Measurements from ENCODE around the gene P2RX6. TPM values are rescaled to one million over a fixed set of nuclear protein-coding genes. Genes with fewer than 3 reads are reported as not detected.

P2RX6 gene
- 0.71 and 2.8 TPM in 2 replicates for total RNA-seq (ENCODE audit: low replicate concordance)
- long read RNA-seq, result 0 reads

DNA sequence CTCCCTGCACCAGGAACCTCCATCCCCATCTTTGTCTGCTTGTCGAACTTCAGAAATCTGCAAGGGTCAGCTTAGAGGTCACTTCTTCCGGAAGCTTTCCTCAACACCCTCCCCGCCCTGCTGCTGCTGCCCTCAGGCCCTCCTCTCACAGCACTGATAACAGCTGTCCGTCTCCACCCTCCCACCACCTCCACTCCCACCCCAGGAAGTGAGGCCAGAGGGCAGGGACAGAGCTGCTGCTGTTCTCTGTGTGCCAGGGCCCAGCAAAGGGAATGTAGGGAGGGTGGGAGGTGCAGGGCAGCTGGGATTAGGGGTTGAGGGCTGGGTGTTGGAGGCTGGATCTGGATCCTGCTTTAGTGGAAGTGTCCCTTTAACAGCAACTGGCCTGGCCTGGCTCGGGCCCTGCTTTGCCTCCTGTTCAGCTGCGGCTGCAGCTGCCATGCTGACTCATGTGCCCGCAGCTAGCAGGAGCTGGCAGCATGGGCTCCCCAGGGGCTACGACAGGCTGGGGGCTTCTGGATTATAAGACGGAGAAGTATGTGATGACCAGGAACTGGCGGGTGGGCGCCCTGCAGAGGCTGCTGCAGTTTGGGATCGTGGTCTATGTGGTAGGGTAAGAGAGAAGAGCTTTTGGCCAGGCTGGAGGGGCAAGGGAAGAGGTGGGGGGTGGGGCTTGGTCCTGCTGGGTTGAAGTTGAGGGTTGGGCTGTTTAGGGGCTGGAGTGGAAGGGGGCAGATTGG lies at the start of gene P2RX6:
Gene P2RX6, plus strand, starts transcription at position 440 of the 740 bp plus-strand sequence. Its CDS starts 10 bp downstream, at position 450.
- DNase-seq (ENCODE audit: extremely low spot score, unreplicated experiment), result peak; percentile 74
- TF ChIP-seq, protein P1, sequence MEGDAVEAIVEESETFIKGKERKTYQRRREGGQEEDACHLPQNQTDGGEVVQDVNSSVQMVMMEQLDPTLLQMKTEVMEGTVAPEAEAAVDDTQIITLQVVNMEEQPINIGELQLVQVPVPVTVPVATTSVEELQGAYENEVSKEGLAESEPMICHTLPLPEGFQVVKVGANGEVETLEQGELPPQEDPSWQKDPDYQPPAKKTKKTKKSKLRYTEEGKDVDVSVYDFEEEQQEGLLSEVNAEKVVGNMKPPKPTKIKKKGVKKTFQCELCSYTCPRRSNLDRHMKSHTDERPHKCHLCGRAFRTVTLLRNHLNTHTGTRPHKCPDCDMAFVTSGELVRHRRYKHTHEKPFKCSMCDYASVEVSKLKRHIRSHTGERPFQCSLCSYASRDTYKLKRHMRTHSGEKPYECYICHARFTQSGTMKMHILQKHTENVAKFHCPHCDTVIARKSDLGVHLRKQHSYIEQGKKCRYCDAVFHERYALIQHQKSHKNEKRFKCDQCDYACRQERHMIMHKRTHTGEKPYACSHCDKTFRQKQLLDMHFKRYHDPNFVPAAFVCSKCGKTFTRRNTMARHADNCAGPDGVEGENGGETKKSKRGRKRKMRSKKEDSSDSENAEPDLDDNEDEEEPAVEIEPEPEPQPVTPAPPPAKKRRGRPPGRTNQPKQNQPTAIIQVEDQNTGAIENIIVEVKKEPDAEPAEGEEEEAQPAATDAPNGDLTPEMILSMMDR (conservative IDR thresholded peaks at IDR 0.05), result no peak
- H3K4me1 Mint-ChIP-seq (ENCODE audit: unreplicated experiment), result peaks cover 22% of the 10 kb centered on the region
- H3K27me3 Mint-ChIP-seq, result no peaks in the 10 kb centered on the region
- H3K9me3 Mint-ChIP-seq, result no peaks in the 10 kb centered on the region
- peak within 1 kb of the TSS; percentile 80 for H3K27ac Mint-ChIP-seq
- H3K36me3 Mint-ChIP-seq, result no peaks in the 10 kb centered on the region
- peak within 1 kb of the TSS; percentile 91 for H3K4me3 Mint-ChIP-seq

DNA sequence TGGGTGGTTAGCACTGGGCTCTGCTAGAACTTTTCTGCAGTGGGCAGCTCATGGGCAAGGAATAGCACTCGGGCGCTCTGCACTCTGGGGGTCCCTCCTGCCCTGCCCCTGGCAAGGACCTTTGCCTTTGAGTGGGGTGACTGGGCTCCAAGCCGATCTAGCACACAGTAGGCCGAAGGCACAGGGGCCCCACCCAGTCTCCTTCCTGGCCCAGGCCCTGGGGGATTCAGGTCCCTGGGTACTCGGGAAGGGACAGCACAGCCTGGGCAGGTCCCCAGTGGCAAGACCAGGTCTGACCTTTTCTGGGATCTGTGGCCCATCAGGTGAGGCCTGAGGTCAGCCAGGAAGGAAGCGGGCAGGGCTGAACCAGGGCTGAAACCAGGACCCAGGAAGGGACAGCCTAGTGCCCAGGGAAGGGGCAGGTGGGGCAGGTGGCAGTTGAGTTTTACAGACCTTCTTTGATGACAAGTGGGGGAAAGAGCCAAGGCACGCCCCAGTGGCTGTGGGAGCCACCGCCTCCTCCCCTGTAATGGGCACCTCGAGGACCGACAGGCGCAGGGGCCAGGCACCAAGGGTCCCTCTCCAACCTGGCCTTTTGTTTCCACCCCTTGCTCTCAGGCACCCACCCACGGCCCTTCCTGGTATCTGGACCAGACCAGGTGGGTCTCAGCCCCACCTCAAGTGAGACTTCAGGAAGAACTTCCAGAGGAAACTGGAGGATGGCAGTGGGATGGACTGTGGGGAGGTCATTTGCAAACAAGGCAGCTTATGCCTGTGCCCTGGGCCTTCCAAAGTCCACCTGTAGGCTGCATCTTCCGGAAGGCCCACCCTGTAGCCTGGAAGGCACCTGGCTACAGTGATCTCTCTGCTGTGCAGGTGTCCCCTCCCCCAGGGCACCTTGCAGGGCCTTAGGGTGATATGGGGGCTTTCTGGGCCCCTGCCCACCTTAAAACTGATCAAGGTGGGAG lies 48.8 kb upstream of the P2RX6 start:
- Mint-ChIP-seq H3K9me3 (no peaks in the 10 kb centered on the region), H3K36me3 (no peaks in the 10 kb centered on the region), H3K4me1 (ENCODE audit: unreplicated experiment) (peaks cover 12% of the 10 kb centered on the region), H3K4me3 (no peak overlapping the region), H3K27me3 (peaks cover 15% of the 10 kb centered on the region), H3K27ac (no peak overlapping the region)
- no peak for DNase-seq (ENCODE audit: extremely low spot score, unreplicated experiment)
- TF ChIP-seq, protein P1 (conservative IDR thresholded peaks at IDR 0.05), result no peak

DNA sequence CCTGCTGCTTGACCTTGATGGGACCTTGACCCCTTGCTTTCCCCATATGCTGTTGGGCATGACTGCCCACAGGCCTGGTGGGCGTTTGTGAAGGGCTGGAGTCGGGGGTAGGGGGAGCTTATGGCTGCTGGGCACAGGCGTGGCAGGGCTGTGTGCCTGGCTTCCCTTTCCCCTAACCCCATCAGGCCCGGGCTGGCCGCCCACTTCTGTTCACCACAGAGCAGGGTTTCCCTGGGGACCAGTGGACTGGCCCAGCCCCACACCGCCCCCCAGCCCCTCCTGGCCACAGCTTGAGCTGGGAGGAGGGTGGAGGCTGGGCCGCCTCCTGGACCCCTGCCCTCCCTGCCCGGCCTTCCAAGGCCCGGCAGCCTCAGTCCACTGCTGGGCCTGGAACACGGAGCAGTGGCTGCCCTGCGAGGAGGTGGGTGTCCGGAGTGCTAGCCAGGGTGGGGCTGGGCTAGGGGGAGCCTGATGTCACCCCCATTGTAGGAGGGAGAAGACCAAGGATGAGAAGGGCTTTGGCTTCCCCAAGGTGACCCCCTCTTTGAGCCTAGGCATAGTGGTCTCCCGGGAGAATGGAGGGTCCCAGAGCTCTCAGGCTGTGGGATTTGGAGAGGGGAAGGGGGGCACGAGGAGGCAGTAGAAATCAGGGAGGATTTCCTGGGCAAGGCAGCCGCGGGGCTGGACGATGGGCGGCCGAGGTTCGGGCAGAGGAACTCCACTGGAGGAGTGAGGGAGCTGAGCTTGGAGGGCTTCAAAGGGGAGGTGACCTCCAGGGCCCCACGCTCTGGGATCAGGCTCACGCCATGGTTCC lies 47.9 kb upstream of the P2RX6 start, which contains the start of gene AIFM3:
Gene AIFM3, plus strand, starts transcription at position 373 of the 814 bp plus-strand sequence. CDS start 690 bp downstream, outside the sequence.
- TF ChIP-seq, protein P1 (conservative IDR thresholded peaks at IDR 0.05), result no peak
- H3K27ac Mint-ChIP-seq, result no peak within 1 kb of the TSS
- no peaks in the 10 kb centered on the region for H3K9me3 Mint-ChIP-seq
- no peak for DNase-seq (ENCODE audit: extremely low spot score, unreplicated experiment)
- H3K36me3 Mint-ChIP-seq, result no peaks in the 10 kb centered on the region
- peaks cover 11% of the 10 kb centered on the region for H3K27me3 Mint-ChIP-seq
- H3K4me3 Mint-ChIP-seq, result no peak within 1 kb of the TSS
- H3K4me1 Mint-ChIP-seq (ENCODE audit: unreplicated experiment), result peaks cover 15% of the 10 kb centered on the region

DNA sequence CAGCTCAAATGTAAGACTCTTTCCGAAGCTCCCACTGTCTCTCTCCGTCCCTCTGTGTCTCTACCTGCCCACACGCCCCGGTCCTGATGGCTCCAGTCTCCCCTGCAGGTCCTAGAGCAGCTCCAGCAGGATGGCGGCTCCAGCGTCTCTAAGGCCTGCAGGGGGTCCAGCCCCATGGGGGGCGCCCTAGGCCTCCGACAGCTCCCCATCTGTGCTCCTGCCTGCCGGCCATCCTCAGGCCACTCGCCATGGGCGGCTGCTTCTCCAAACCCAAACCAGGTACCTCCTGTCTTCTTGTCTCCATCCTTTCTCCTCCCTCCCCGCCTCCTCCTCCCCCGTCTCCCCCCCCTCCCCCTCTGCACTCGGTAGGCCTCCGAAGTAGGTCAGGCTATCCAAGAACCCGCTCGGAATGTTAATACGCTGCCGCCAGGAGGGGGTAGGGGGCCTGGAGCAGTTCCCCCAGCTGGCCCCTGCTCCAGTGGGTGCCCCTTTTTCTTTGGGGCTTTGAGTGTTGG lies 47.2 kb upstream of the P2RX6 start:
- TF ChIP-seq, protein P1 (conservative IDR thresholded peaks at IDR 0.05), result no peak
- H3K9me3 Mint-ChIP-seq, result no peaks in the 10 kb centered on the region
- no peak overlapping the region for H3K27ac Mint-ChIP-seq
- H3K36me3 Mint-ChIP-seq, result no peaks in the 10 kb centered on the region
- H3K27me3 Mint-ChIP-seq, result peaks cover 11% of the 10 kb centered on the region
- H3K4me1 Mint-ChIP-seq (ENCODE audit: unreplicated experiment), result peaks cover 15% of the 10 kb centered on the region
- DNase-seq (ENCODE audit: extremely low spot score, unreplicated experiment), result no peak
- H3K4me3 Mint-ChIP-seq, result no peak overlapping the region

Data from type B pancreatic cell (in vitro differentiated cells).